Left renal pelvis (tissue), 4 donors: ENCODE data around the gene CNOT9. TPM values are rescaled to one million over a fixed set of nuclear protein-coding genes. Genes with fewer than 3 reads are reported as not detected.
"Not testable (repeated sequence)": the region's sequence is repeated elsewhere in the genome, so short reads cannot be mapped to it uniquely, and the experiment has no call there.

Experiments used
- DNase-seq, 4 donors: peaks; one replicate each; pipeline ENCODE4 v3.0.0-alpha.2; 2013; ENCODE audit warnings: low read depth in 4 of 4, low spot score in 3 of 4
- polyA plus RNA-seq, 4 donors: library from polyadenylated mRNA; unstranded; fragments of 120-200 nt; gene quantifications; one replicate each; pipeline ENCODE4 v1.2.1, GENCODE V29; 2013; ENCODE audit not compliant: insufficient read length in 4 of 4

The CNOT9 gene, protein sequence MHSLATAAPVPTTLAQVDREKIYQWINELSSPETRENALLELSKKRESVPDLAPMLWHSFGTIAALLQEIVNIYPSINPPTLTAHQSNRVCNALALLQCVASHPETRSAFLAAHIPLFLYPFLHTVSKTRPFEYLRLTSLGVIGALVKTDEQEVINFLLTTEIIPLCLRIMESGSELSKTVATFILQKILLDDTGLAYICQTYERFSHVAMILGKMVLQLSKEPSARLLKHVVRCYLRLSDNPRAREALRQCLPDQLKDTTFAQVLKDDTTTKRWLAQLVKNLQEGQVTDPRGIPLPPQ
- 10 to 100 TPM; 44.2 to 62.8 (median 51.5) TPM for polyA plus RNA-seq

DNA sequence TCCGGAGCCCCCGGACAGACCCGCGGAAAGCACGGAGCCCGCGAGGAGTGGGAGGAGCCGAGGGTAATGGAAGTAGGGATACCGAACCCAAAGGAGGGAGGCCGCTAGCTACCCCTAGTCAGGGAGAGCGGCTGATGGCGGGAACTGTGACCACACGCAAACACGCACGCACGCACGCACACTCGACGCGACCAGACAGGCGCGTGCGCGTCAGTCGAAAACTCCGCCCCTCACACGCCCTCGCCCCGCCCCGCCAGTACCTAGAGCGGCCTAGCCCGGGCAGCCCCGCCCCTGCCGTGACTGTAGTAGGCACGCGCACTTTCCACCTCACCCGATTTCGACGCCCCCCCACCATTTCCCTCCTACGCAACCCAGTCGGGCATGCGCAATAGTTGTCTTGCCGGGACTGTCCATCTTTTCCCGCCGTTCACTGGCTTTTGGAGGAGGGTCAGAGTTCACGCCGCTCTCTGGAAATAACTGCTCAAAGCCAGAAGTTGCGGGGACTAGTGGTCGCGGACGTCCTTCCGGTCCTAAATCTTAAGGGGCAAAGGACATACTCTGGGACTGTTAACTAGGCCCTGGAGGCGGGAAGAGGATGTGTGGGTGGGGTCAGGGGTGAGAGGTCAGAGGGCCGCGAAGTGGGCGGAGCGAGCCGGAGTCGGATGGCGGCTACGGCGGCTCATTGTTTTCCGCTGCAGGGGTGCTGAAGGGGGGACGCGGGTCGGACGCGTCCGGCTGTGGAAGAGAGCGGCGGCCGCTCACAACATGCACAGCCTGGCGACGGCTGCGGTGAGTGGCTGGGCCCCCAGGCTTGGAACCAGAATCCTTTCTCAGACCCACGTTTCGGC, at the start of gene CNOT9, which contains the start of gene USP37:
CNOT9 (plus strand) TSS at position 650 of the 848 bp plus-strand sequence; CDS start at position 766, 116 bp downstream.
USP37 (minus strand) TSS at position 162 of the 848 bp plus-strand sequence. CDS start 9,698 bp downstream, outside the sequence.
- peak; percentile 94 to 97 (median 95) for DNase-seq

GRCh38 chr2:218518876-218519275, 49.8 kb upstream of the CNOT9 start:
- DNase-seq, result no peak

GRCh38 chr2:218523651-218524050, 45.0 kb upstream of the CNOT9 start:
- no peak for DNase-seq

- not testable (repeated sequence) for DNase-seq
These were observed 40.2 kb upstream of the CNOT9 start for GRCh38 chr2:218528409-218528808.

- no peak for DNase-seq
These were observed 38.6 kb upstream of the CNOT9 start for GRCh38 chr2:218529990-218530389.

GRCh38 chr2:218536804-218537494, 31.7 kb upstream of the CNOT9 start:
- no peak for DNase-seq

DNA sequence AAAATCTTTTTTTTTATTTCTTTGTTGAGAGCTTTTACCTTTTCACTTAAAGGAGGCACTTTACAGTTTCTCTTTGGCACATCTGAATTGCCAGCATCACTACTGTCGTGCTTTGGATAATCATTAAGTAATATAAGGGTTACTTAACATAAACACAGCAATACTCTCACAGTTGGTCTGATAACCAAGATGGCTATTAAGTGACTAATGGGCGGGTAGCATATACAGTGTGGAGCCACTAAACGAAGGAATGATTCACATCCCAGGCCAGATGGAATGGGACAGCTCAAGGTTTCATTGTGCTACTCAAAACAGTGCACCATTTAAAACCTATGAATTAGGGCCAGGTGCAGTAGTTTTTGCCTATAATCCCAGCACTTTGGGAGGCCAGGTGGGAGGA, 28.6 kb upstream of the CNOT9 start:
- DNase-seq, result no peak

DNA sequence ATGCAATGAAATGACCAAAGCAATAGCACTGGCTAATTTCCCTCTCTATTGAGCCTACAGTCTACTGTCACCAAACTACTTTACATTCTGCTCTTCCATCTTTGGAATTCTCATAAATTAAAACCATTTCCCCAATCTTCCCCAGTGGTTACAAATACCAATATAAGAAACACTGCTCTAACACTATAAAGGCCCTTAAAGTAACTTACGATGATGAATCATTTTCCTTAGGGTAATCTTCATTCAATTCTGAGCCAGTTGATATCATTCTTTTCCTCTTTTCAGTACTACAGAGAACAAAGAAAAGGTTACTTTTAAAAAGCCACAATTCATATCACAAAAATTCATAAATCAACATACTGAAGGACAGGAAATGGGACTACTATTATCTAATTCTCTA, 22.6 kb upstream of the CNOT9 start:
- DNase-seq, result no peak

- DNase-seq, result no peak
These were observed 21.1 kb upstream of the CNOT9 start for GRCh38 chr2:218547511-218547910.

GRCh38 chr2:218547978-218548377, 20.7 kb upstream of the CNOT9 start:
- DNase-seq, result no peak

GRCh38 chr2:218554225-218554624, 14.4 kb upstream of the CNOT9 start:
- not testable (repeated sequence) for DNase-seq

GRCh38 chr2:218555527-218555926, 13.1 kb upstream of the CNOT9 start:
- DNase-seq, result no peak

- no peak for DNase-seq
These were observed 10.7 kb upstream of the CNOT9 start for GRCh38 chr2:218557941-218558340.

DNA sequence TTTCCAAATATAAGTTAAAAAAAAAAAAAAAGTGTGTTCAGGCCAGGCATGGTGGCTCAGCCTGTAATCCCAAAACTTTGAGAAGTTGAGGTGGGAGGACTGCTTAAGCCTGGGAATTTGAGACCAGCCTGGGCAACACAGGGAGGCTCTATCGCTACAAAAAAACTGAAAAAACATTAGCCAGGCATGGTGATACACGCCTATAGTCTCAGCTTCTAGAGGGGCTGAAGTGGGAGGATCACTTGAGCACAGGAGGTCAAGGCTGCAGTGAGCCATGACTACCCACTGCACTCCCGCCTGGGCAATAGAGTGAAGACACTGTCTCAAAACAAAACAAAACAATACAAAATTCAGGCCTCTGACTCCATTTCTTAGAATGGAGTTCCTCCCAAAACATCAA, 9.7 kb upstream of the CNOT9 start:
- peak in 1 of 4 donors; percentile 23 for DNase-seq

GRCh38 chr2:218564056-218564455, 4.6 kb upstream of the CNOT9 start:
- DNase-seq, result no peak

DNA sequence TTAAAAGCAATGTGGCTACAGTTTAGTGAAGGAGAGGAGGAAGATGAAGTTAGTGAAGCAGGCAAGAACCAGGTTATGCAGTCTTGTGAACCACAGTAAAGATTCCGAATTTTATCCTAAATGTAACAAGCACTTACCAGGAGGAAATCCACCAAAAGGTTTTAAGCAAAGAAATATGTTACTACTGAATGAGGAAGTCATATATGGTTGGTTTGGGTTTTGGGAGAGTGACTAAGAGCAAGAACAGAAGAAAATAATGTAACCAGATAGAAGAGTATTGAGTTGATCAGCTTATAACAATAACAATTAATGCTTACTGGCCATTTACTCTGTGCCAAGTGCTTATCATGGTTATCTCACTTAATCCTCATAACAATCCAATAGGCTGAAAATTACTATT, 2.3 kb upstream of the CNOT9 start:
- DNase-seq, result no peak

DNA sequence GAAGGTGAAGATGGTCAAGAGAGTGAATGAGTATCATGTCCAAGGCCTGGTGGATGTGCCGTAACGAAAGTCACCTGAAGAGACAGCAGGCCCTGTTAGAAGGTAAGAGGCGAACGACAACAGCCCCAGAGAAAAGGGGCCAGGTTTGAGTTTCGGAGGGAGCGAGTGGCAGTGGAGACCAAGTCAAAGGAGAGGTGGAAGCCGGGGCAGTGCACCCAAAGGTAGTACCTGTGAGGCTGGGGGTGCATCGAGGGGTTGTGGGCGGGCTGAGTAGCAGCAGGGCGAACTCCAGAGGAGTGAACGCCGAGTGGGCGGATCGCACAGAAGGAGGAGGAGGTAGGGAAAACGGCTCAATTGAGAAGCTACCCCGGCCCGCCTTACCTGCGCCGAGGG, 846 bp upstream of the CNOT9 start:
- peak in 3 of 4 donors; percentile 8 to 48 (median 31) for DNase-seq

DNA sequence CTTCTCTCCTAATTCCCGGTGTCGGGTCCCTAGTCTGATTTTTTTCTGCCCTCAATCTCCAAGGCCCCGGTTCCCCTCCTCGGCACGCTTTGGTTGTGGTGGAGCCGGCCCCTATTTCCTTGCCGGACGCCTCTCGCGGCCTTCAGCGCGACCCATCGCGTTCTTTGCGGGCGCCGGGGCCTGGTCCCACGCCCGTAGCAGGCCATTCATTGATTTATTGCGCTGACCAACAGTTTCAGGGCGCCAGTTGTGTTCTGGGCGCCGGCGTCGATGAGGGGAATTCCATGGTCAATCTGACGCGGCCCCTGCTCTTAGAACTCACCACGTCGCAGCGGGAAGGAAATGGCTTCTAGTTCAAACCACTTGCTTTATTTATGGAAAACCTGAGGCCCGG, 396 bp downstream of the CNOT9 start:
- peak in 1 of 4 donors; percentile 22 for DNase-seq

- no peak for DNase-seq
These were observed 1.2 kb downstream of the CNOT9 start for GRCh38 chr2:218569661-218570500.

DNA sequence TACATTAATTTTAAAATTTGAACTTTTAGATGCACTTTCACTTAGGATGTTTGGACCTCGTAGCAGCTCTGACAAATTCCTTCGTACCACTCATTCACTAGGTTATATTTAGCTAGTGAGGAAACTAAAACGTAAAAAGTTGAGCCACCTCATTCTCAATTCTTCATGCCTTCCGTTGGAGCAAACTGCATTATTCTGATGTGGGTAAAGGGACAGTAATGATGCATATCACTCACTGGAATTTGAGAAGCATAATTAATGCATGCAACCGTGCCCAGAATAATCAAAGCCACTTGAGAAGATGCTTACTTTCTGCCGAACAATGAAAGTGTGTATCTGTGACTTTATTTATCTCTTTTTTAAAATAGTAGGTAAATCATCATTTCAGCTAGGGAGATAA, 2.2 kb downstream of the CNOT9 start:
- DNase-seq, result no peak
